Fibroblast of the aortic adventitia (primary cell): Measurements from ENCODE around the gene UBC. TPM values are rescaled to one million over a fixed set of nuclear protein-coding genes. Genes with fewer than 3 reads are reported as not detected.
"Not testable (repeated sequence)": the region's sequence is repeated elsewhere in the genome, so short reads cannot be mapped to it uniquely, and the experiment has no call there.

Experiments
- DNase-seq: peaks from one replicate; pipeline ENCODE4 v3.0.0-alpha.2; 2010; ENCODE audit warnings: low read depth
- H3K4me3 ChIP-seq: 2 replicates; pipeline ENCODE4 v1.5.1; 2011; ENCODE audit warnings: low read depth, mild to moderate bottlenecking, control low read depth, low read length, moderate library complexity
- total RNA-seq: library from RNA; depleted of rRNA; stranded (reverse); fragments of >200 nt; gene quantifications from 2 replicates; pipeline ENCODE4 v1.2.3, GENCODE V29; 2012; ENCODE audit warnings: low replicate concordance
- TF ChIP-seq, protein P1 (sequence below): IDR thresholded peaks from 2 replicates; pipeline ENCODE4 v1.5.1; 2011; ENCODE audit warnings: mild to moderate bottlenecking, low read length, control low read depth, inconsistent platforms; ENCODE audit not compliant: insufficient read depth

The UBC gene
- total RNA-seq, 1 donor = 1,400 TPM

DNA sequence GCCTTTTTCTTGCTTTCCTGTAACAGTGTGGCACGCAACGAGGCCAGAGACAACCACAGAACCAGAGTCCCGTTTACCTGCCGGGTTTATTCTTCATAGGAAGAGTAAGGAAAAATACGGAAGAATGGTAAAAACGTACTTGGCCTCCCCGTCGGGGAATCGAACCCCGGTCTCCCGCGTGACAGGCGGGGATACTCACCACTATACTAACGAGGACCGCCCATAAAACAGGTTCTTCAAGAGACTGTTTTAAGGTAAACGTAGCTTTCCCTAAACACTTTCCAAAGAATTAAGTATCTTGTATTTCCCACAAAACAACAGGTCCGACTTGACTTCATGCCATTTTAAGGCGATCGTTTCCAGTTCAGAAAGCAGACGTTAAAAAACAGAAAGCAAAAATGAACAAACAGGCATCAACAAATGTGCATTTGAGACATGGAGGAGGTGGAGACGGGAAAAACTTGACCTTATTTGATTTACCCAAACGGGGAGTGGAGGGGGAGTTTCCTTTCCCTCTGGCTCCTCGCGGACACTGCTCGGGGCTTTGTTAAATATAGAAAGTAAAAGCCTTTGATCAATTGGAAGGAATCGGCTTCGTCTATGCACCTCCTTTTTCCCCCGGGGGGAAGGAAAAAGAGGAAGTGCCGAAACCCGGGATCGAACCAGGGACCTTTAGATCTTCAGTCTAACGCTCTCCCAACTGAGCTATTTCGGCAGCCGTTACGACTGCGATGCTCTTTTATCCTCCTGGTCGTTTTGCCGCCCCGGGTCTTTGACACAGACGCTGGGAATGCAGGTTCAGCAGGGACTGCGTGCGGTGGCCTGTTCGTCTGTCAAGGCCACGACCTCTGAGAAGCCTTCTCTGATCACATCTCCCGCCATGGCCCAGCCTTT is 13.0 kb upstream of the UBC start:
- peak overlapping the region; percentile 78 for H3K4me3 ChIP-seq
- TF ChIP-seq, protein P1, sequence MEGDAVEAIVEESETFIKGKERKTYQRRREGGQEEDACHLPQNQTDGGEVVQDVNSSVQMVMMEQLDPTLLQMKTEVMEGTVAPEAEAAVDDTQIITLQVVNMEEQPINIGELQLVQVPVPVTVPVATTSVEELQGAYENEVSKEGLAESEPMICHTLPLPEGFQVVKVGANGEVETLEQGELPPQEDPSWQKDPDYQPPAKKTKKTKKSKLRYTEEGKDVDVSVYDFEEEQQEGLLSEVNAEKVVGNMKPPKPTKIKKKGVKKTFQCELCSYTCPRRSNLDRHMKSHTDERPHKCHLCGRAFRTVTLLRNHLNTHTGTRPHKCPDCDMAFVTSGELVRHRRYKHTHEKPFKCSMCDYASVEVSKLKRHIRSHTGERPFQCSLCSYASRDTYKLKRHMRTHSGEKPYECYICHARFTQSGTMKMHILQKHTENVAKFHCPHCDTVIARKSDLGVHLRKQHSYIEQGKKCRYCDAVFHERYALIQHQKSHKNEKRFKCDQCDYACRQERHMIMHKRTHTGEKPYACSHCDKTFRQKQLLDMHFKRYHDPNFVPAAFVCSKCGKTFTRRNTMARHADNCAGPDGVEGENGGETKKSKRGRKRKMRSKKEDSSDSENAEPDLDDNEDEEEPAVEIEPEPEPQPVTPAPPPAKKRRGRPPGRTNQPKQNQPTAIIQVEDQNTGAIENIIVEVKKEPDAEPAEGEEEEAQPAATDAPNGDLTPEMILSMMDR = no peak
- peak; percentile 90 for DNase-seq

DNA sequence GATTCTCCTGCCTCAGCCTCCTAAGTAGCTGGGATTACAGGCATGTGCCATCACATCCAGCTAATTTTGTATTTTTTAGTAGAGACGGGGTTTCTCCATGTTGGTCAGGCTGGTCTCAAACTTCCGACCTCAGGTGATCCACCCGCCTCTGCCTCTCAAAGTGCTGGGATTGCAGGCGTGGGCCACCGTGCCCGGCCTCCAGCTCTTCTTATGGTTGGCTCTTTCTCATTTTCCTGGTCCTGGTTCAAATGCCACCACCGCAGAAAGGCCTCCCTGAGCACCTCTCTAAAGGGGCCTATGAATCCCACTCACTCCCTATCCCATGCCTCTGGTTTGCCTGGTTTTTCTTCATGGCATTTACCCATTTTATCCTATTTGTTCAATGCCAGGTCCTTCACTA is 11.3 kb upstream of the UBC start:
- H3K4me3 ChIP-seq, DNase-seq: not testable (repeated sequence)

DNA sequence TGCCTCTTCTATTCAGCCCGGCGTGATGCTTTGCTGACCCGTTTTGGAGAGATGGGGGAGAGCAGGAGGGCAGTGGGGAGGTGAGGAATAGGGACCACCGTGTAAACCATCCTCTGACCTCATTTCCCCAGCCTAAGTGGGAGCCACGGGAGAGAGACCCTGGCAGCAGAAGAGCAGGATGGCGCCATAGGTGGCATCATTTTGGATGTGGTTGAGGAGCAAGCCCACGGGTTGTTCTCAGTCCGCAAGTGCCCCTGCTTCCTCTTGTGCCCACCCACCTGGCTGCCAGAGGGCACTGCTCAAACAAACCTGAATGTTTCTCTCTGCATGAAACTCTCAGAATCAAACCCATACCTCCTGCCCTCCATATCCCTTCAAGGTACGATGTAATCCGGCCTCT is 10.7 kb upstream of the UBC start:
- no peak for DNase-seq
- no peak overlapping the region for H3K4me3 ChIP-seq
- TF ChIP-seq, protein P1 = no peak

DNA sequence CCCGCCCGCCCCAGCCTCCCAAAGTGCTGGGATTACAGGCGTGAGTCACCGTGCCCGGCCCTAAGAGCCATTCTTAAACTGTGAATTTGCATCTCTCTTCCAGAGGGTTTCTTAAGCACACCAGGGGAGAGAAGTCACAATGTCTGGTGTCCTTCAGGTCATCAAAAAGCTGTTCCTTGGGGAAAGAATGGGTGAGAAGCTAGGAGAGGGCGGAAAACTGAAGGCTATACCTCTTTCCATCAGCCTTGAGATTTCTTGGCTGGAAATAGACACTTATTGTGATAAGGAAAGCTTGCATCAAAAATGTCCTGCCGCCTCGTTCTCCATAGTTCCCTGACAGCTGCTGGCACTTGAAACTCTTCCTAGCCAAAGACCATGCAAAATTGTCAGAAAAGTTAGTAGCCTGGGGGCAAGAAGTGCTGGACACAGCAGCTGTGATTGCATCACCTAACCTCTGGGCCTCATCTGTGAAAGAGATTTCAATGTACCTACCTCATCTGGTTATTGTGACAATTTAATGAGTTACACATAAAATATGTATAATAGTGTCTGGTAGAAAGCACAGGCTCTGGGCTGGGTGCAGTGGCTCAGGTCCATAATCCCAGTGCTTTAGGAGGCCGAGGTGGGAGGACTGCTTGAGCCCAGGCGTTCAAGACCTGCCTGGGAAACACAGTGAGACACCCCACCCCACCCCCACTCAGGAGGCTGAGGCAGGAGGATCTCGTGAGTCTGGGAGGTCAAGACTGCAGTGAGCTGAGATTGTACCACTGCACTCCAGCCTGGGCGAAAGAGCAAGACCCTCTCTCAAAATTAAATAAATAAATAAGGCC is 9.7 kb upstream of the UBC start:
- H3K4me3 ChIP-seq = no peak overlapping the region
- TF ChIP-seq, protein P1 = no peak
- peak; percentile 80 for DNase-seq

DNA sequence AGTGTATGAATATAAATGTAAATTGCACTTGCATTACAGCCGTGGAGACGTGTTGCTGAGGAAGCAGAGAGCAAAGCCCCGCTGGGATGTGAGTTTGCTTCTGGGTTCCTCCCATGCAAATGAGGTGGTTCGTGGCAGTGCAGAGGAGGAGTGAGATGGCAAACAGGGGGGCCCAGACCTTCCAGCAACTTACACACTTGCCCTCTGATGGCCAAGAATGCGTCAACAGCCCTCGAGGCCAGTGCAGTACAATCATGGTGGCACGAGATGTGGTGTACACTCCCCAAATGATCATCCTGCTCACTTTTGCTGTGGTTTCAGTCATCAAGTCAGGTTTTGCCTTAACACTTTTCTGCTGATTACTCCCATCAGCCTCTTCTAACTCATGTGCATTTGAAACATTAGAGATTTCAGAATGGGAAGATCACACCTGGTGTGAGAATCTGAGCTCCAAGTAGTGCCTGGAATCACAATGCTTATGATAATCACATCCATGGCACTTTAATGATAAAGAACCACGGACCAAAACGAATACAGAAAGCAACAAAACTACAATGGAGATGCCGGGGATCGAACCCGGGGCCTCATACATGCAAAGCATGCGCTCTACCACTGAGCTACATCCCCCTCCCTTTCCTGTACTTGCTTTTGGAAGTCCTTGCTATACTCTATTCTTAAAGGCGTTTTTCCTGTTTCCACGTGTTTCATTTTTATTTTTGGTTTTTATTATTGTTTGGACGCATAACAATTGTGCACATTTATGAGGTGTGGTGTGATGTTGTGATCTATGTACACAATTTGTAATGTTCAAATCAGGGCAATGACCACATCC is 7.0 kb upstream of the UBC start:
- H3K4me3 ChIP-seq = peak overlapping the region; percentile 39
- peak; percentile 82 for DNase-seq
- TF ChIP-seq, protein P1 = no peak

DNA sequence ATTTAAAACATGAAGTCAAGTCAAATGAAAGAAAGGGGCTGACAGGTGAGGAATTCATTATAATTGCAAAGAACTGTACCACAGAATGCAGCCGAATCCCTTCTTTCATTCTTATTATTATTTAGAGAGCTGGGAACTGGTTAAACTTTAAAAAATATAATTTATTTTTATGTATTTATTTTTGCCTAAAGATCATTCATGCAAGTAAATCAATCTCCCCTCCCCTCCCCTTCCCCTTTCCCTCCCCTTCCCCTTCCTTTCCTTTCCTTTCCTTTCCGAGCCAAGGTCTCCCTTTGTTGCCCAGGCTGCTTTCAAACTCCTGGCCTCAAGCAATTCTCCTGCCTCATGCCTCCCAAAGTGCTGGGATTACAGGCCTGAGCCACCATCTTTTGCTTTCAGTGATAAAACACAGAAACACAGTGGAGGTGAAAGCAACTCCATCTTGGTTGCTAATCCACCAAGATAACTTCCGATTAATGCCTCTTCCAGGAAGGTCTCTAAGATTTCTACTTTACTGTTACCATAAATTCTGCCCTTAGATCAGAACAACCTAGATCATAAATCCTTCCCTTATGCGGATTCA is 6.0 kb upstream of the UBC start:
- TF ChIP-seq, protein P1 = no peak
- no peak overlapping the region for H3K4me3 ChIP-seq
- DNase-seq = no peak
